ENCODE measurements around the gene TRAT1.

The TRAT1 gene

DNA sequence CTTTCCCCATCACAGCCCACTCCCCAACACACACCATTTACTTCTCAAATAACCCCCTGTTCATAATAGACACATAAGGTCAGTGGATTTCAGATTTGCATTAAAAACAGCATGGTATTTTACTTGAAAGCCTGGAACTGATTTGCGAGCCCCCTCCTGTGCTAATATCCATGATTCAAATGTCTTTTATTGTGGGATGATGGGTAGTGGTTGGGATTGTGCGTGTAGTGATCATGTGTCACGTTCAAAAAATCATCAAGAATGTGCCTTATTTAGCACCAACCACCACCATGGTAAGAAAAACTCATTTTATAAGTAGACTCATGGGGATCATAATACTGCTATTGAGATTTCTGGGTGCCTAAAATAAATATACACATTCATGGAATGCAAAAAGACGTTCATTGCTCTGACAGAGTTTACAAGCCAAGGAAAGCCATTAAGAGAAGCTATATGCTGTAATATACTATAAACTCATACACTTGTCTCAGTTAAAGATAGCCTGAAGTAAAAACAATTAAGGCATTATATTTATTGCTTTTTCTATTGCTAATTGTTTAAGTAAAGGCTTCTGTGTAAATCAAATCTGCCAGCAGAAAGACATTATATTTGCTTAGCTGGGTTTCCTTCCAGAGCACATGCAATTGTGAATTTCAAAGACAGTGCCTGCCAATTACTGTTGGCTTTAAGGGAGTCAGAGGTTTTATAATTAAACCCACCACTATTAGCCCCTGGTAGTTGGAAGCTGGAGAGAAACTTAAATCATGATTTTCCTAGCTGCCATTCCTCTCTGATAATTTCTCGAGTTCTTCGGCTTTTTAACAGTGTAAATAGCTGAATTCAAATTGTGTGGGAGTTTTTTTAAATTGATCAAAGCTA lies 4.0 kb downstream of the TRAT1 start:
- H3K27me3 ChIP-seq (ENCODE audit: control insufficient read depth, insufficient read depth, low read length): no peaks in the 10 kb centered on the region
- no peak overlapping the region for H3K9ac ChIP-seq (ENCODE audit: low read length)
- no peak overlapping the region for H3K4me3 ChIP-seq (ENCODE audit: low read length)
- H3K4me1 ChIP-seq (ENCODE audit: control insufficient read depth, insufficient read depth, low read length): no peaks in the 10 kb centered on the region
- H3K27ac ChIP-seq (ENCODE audit: low read depth, low read length): no peak overlapping the region
- no peaks in the 10 kb centered on the region for H3K36me3 ChIP-seq (ENCODE audit: control insufficient read depth, insufficient read depth, low read length)

- no peak overlapping the region for H3K27ac ChIP-seq (ENCODE audit: low read depth, low read length)
- H3K4me3 ChIP-seq (ENCODE audit: low read length): no peak overlapping the region
- no peaks in the 10 kb centered on the region for H3K36me3 ChIP-seq (ENCODE audit: control insufficient read depth, insufficient read depth, low read length)
- no peaks in the 10 kb centered on the region for H3K27me3 ChIP-seq (ENCODE audit: control insufficient read depth, insufficient read depth, low read length)
- no peaks in the 10 kb centered on the region for H3K4me1 ChIP-seq (ENCODE audit: control insufficient read depth, insufficient read depth, low read length)
- H3K9ac ChIP-seq (ENCODE audit: low read length): no peak overlapping the region
Observed at GRCh38 chr3:108830381-108830780, 7.8 kb downstream of the TRAT1 start.

DNA sequence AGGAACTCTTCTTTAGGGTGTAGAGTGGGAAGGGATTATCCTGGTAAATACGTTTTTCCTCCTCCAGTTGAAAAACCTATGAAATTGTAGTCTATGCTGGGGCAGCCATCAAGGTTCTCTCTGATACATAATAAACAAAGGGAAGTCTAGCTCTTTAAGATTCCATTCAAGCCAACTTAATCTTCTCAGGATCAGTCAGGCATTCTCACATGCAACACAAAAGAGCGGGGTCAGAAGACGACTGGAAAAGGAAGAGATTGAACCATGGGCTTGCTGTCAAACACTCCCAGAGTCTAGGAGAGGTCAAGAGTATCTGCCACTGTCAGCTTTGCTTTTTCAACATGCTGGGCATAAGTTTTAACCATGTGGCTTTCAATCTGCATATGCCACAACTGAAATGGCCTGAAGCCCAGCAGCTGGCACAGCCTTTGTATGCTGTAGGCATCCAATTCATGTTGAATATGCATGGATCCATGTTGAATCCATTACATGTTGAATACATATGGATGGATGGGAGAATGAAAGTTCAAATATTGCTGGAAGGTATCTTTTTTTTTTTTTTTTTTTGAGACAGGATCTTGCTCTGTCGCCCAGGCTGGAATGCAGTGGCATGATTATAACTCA lies 8.5 kb downstream of the TRAT1 start:
- no peak overlapping the region for H3K9ac ChIP-seq (ENCODE audit: low read length)
- H3K27me3 ChIP-seq (ENCODE audit: control insufficient read depth, insufficient read depth, low read length): no peaks in the 10 kb centered on the region
- no peaks in the 10 kb centered on the region for H3K36me3 ChIP-seq (ENCODE audit: control insufficient read depth, insufficient read depth, low read length)
- H3K4me3 ChIP-seq (ENCODE audit: low read length): no peak overlapping the region
- no peak overlapping the region for H3K27ac ChIP-seq (ENCODE audit: low read depth, low read length)
- no peaks in the 10 kb centered on the region for H3K4me1 ChIP-seq (ENCODE audit: control insufficient read depth, insufficient read depth, low read length)

DNA sequence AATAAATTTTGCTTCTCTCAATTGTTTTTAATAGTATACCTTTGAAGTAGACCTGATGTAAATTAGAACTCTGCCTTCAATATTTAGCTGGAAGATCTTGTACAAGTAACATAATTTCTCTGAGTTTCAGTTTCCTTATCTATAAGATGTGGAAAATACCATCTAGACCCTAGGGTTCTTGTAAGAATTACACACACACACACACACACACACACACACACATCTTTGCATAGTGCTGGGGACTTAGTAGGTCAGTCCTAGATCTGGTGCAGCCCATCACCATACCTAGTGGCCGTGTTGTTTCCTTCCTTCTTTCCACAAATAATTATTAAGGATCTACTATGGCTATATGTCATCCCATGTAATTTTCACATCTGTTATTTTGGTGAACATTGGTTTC lies 11.0 kb downstream of the TRAT1 start:
- Histone ChIP-seq H3K36me3 (ENCODE audit: control insufficient read depth, insufficient read depth, low read length) (no peaks in the 10 kb centered on the region), H3K27ac (ENCODE audit: low read depth, low read length) (no peak overlapping the region), H3K4me3 (ENCODE audit: low read length) (no peak overlapping the region), H3K27me3 (ENCODE audit: control insufficient read depth, insufficient read depth, low read length) (no peaks in the 10 kb centered on the region), H3K4me1 (ENCODE audit: control insufficient read depth, insufficient read depth, low read length) (no peaks in the 10 kb centered on the region), H3K9ac (ENCODE audit: low read length) (no peak overlapping the region)

GRCh38 chr3:108834551-108834950 lies 12.0 kb downstream of the TRAT1 start:
- Histone ChIP-seq H3K4me1 (ENCODE audit: control insufficient read depth, insufficient read depth, low read length) (no peaks in the 10 kb centered on the region), H3K27ac (ENCODE audit: low read depth, low read length) (no peak overlapping the region), H3K9ac (ENCODE audit: low read length) (no peak overlapping the region), H3K27me3 (ENCODE audit: control insufficient read depth, insufficient read depth, low read length) (no peaks in the 10 kb centered on the region), H3K4me3 (ENCODE audit: low read length) (no peak overlapping the region), H3K36me3 (ENCODE audit: control insufficient read depth, insufficient read depth, low read length) (no peaks in the 10 kb centered on the region)

DNA sequence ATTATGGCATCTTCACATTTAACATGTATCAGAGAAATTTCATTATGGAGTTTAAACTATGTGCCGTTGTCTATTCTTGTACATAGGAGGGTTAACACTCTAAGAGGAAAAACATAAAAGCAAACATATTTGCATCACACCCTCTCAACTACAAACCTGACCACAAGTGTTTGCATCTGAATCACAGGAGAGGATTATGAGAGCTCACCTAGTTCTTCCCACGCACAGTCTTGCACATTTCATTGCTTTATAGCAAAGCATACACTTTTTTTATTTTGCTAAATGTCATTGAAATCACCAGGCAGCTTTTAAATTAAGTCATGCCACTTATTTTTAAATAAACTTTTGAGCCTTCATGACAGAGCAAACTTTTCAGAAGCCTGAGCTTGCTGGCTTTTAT lies 12.5 kb downstream of the TRAT1 start:
- no peaks in the 10 kb centered on the region for H3K27me3 ChIP-seq (ENCODE audit: control insufficient read depth, insufficient read depth, low read length)
- H3K4me3 ChIP-seq (ENCODE audit: low read length): no peak overlapping the region
- no peak overlapping the region for H3K9ac ChIP-seq (ENCODE audit: low read length)
- H3K36me3 ChIP-seq (ENCODE audit: control insufficient read depth, insufficient read depth, low read length): no peaks in the 10 kb centered on the region
- no peak overlapping the region for H3K27ac ChIP-seq (ENCODE audit: low read depth, low read length)
- H3K4me1 ChIP-seq (ENCODE audit: control insufficient read depth, insufficient read depth, low read length): no peaks in the 10 kb centered on the region

DNA sequence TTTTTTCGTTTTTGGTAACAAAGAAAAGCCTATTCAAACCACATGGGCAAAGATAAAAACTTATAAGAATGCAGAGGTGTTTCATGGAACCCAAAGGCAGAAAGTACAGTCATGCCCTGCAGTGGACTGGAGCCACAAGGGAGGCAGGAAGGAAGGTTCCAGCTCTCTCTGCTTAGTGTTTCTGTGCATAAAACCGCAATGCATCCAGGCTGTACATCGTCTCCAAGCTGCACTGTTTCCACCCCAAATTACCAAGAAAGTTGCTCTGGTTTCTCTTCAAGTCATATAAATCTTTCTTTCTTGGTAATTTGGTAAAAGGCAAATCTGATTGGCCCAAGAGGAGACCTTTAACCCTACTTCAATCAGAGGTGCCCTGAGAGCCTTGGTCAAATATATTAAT lies 15.8 kb downstream of the TRAT1 start:
- Histone ChIP-seq H3K4me1 (ENCODE audit: control insufficient read depth, insufficient read depth, low read length) (no peaks in the 10 kb centered on the region), H3K9ac (ENCODE audit: low read length) (no peak overlapping the region), H3K4me3 (ENCODE audit: low read length) (no peak overlapping the region), H3K27ac (ENCODE audit: low read depth, low read length) (no peak overlapping the region), H3K36me3 (ENCODE audit: control insufficient read depth, insufficient read depth, low read length) (no peaks in the 10 kb centered on the region), H3K27me3 (ENCODE audit: control insufficient read depth, insufficient read depth, low read length) (no peaks in the 10 kb centered on the region)

DNA sequence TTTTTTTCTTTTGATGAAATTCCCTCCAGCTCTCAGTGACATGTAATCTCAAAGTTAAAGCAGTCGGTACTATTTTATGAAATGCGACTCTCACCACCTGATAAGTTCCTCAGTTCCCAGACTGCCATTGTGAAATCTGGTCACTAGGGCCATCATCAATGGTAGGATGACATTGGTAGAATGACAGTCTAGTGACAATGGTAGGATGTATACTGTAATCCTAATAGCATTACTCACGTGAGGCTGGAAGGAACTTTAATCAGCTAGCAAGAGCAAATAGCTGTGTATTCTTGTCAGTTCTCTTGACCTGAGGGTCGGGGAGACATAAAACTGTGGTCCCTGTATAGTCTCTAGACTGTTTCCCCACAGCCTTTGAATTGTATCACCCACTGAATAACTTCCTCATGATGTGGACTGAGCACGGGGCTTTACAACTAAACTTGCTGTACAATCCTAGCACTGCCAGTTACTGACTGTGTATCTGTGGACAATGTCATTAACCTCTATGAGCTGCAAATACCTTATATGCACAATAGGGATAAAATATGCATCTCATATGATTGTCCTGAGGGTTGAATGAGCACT lies 23.2 kb downstream of the TRAT1 start:
- Histone ChIP-seq H3K27me3 (ENCODE audit: control insufficient read depth, insufficient read depth, low read length) (no peaks in the 10 kb centered on the region), H3K4me3 (ENCODE audit: low read length) (no peak overlapping the region)

DNA sequence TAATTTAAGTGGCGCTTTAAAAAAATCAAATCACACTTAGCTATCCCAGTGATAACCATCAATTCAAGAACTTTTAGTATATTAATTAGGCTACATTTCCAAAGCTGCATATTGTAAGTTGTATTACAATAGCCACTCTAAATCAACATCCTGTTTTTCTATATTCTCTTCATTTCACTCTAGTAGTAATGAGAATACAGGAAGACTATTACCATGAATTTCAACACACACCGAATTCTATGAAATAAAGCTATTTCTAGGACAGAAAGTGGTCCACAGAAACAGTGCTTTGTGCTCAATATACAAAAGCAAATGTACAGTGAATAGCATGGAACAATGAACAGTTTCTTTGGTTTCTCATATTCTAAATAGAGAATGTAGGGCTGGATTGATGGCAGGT lies 24.6 kb downstream of the TRAT1 start:
- Histone ChIP-seq H3K4me3 (ENCODE audit: low read length) (no peak overlapping the region), H3K9ac (ENCODE audit: low read length) (no peak overlapping the region), H3K27ac (ENCODE audit: low read depth, low read length) (no peak overlapping the region), H3K27me3 (ENCODE audit: control insufficient read depth, insufficient read depth, low read length) (no peaks in the 10 kb centered on the region), H3K36me3 (ENCODE audit: control insufficient read depth, insufficient read depth, low read length) (no peaks in the 10 kb centered on the region), H3K4me1 (ENCODE audit: control insufficient read depth, insufficient read depth, low read length) (no peaks in the 10 kb centered on the region)

More for the DNA sequence above, 23.2 kb downstream of the TRAT1 start:
- no peak overlapping the region for H3K9ac ChIP-seq (ENCODE audit: low read length)
- H3K4me1 ChIP-seq (ENCODE audit: control insufficient read depth, insufficient read depth, low read length): no peaks in the 10 kb centered on the region
- H3K27ac ChIP-seq (ENCODE audit: low read depth, low read length): no peak overlapping the region
- H3K36me3 ChIP-seq (ENCODE audit: control insufficient read depth, insufficient read depth, low read length): no peaks in the 10 kb centered on the region

GRCh38 chr3:108849075-108849474 lies 26.5 kb downstream of the TRAT1 start:
- H3K9ac ChIP-seq (ENCODE audit: low read length): no peak overlapping the region

GRCh38 chr3:108861401-108861800 lies 38.8 kb downstream of the TRAT1 start:
- no peak overlapping the region for H3K9ac ChIP-seq (ENCODE audit: low read length)
- H3K27ac ChIP-seq (ENCODE audit: low read depth, low read length): no peak overlapping the region

More at GRCh38 chr3:108849075-108849474, 26.5 kb downstream of the TRAT1 start:
- Histone ChIP-seq H3K36me3 (ENCODE audit: control insufficient read depth, insufficient read depth, low read length) (no peaks in the 10 kb centered on the region), H3K27ac (ENCODE audit: low read depth, low read length) (no peak overlapping the region), H3K4me1 (ENCODE audit: control insufficient read depth, insufficient read depth, low read length) (no peaks in the 10 kb centered on the region), H3K27me3 (ENCODE audit: control insufficient read depth, insufficient read depth, low read length) (no peaks in the 10 kb centered on the region), H3K4me3 (ENCODE audit: low read length) (no peak overlapping the region)

DNA sequence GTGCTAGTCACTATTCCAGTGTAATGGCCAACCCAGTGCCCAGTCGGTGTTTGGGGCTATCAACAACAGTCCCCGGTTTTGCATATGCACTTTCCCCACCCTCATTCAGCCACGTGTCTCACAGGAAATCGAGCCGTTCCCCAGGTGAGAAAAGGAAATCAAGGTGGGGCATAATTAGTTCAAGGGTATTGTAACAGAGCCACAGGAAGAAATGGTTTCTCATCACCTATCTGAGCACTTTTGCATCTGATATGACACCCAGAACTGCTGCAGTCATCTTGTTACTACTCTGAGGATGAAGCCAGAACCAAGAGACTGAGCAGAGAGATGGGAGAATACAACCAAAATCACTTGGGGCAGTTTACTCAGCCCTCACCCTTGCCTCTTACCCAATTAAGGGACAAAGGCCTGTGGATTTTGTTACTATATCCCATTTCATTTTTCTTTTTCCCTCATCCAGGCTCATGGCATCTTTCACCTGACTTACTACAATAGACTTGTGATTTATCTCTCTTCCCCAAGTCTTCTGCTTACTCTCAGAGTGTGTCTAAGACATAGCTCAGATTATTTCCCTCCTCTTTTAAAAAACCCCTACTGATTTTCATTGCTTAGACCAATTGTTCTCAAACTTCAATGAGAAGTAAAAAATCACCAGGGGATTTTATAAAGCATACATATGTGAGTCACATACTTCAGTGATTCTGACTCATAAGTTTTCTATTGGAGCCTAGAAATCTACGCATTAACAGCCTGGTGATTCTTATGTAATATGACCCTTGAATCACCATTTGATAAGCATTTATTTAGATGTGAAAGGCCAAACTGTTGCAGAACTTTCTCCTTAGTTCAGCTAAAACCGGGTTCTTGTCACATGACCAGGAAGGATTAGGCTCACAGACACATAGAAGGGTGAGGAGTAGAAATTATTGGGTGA lies 40.5 kb downstream of the TRAT1 start:
- H3K27ac ChIP-seq (ENCODE audit: low read depth, low read length): no peak overlapping the region
- no peak overlapping the region for H3K9ac ChIP-seq (ENCODE audit: low read length)
- H3K36me3 ChIP-seq (ENCODE audit: control insufficient read depth, insufficient read depth, low read length): no peaks in the 10 kb centered on the region
- no peaks in the 10 kb centered on the region for H3K4me1 ChIP-seq (ENCODE audit: control insufficient read depth, insufficient read depth, low read length)
- no peak overlapping the region for H3K4me3 ChIP-seq (ENCODE audit: low read length)
- H3K27me3 ChIP-seq (ENCODE audit: control insufficient read depth, insufficient read depth, low read length): no peaks in the 10 kb centered on the region

More at GRCh38 chr3:108861401-108861800, 38.8 kb downstream of the TRAT1 start:
- no peaks in the 10 kb centered on the region for H3K36me3 ChIP-seq (ENCODE audit: control insufficient read depth, insufficient read depth, low read length)
- no peak overlapping the region for H3K4me3 ChIP-seq (ENCODE audit: low read length)
- H3K27me3 ChIP-seq (ENCODE audit: control insufficient read depth, insufficient read depth, low read length): no peaks in the 10 kb centered on the region
- no peaks in the 10 kb centered on the region for H3K4me1 ChIP-seq (ENCODE audit: control insufficient read depth, insufficient read depth, low read length)
